SK-N-MC (cell line): ENCODE data around the gene ZCCHC24.

ENCODE experiments used
- EZH2 ChIP-seq: fragments of 200-600 bp; sonication (generic); IDR thresholded peaks from one replicate; pipeline ENCODE4 v1.6.1; 2017; ENCODE audit warnings: antibody characterized with exemption
- FOXP2 ChIP-seq: optimal IDR thresholded peaks from 2 replicates; pipeline ENCODE3; 2011; ENCODE audit warnings: mild to moderate bottlenecking, moderate library complexity; ENCODE audit not compliant: insufficient read depth; ENCODE audit errors: extremely low read length, control extremely low read depth
- POLR2AphosphoS5 ChIP-seq: IDR thresholded peaks from 2 replicates; pipeline ENCODE4 v1.6.1; 2012; ENCODE audit warnings: mild to moderate bottlenecking, low read depth, low read length, borderline replicate concordance

DNA sequence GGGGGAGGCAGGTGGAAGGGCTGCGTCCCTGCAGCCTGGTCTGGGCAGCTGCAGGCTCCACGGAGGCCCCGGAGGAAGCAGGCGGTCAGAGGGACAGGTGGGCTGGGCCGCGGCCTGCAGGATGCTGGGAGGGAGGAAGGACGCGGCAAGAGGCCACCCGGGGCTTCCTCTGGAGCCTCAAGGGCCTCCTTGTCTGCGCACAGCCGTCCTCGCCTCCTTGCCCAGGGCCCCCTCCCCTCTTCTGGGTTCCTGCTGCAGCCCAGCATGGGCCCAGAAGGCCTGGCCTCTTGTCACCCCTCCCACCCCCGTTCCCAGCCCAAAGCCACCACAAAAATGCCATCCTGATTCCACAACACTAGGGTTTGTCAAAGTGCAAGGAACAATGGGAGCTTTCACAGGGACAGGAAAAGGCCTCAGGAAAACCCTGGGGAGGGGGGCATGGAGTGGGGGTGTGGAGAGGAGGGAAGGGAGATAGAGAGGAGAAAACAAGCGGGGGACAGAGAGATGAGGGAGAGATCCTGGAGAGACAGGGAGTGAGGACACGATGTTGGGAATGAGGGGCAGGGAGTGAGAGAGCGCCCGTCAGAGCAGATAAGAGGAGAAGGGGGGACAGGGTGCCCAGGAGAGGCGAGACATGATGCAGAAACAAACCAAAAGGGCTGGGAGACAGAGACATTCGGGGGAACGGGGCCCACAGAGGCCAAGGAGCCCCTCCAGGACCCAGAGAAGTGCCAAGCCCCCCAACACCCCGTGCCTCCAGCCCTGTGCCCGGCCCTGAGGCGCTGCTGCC, 41.8 kb downstream of the ZCCHC24 start:
- TF ChIP-seq POLR2AphosphoS5 (no peak), EZH2 (no peak), FOXP2 (no peak)
